Mesodermal cell (in vitro differentiated cells): ENCODE measurements around the gene POLR2H.

Source experiments
- H3K27ac ChIP-seq: 2 replicates; pipeline ENCODE4 v1.7.0; 2013; ENCODE audit warnings: mild to moderate bottlenecking, low read depth, low read length, moderate library complexity; ENCODE audit not compliant: severe bottlenecking
- H3K36me3 ChIP-seq: 2 replicates; pipeline ENCODE4 v1.7.1; 2013; ENCODE audit warnings: mild to moderate bottlenecking, low read length, moderate library complexity; ENCODE audit not compliant: control insufficient read depth, insufficient read depth
- H3K4me1 ChIP-seq: one replicate; pipeline ENCODE4 v1.7.1; 2013; ENCODE audit warnings: mild to moderate bottlenecking, low read length; ENCODE audit not compliant: insufficient read depth, control insufficient read depth, poor library complexity, severe bottlenecking
- H3K4me3 ChIP-seq: 2 replicates; pipeline ENCODE4 v1.7.0; 2013; ENCODE audit warnings: low read length, control low read depth, mild to moderate bottlenecking; ENCODE audit not compliant: insufficient read depth, poor library complexity, severe bottlenecking; ENCODE audit errors: extremely low read depth
- H3K9me3 ChIP-seq: 2 replicates; pipeline ENCODE4 v1.7.1; 2013; ENCODE audit warnings: mild to moderate bottlenecking, low read length, moderate library complexity; ENCODE audit not compliant: control insufficient read depth
- WGBS, 2 experiments: methylation state at CpG; one replicate each; pipeline ENCODE4 v1.1.5; 2013; ENCODE audit warnings: missing lambda C conversion rate in 2 of 2; ENCODE audit not compliant: insufficient coverage in 2 of 2; 5-methylcytosine and 5-hydroxymethylcytosine counted together

Gene POLR2H

DNA sequence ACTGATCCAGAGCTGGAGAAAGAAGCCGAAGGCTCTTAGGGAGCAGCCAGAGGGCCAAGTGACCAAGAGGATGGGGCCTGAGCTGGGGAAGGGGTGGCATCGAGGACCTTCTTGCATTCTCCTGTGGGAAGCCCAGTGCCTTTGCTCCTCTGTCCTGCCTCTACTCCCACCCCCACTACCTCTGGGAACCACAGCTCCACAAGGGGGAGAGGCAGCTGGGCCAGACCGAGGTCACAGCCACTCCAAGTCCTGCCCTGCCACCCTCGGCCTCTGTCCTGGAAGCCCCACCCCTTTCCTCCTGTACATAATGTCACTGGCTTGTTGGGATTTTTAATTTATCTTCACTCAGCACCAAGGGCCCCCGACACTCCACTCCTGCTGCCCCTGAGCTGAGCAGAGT is 27.9 kb downstream of the POLR2H start:
- WGBS, 2 experiments: 48% methylated on average over 2 of the region's 5 CpGs; no CpG with 5 or more reads in 1 of the 2 experiments
- no peaks in the 10 kb centered on the region for H3K36me3 ChIP-seq
- H3K9me3 ChIP-seq: no peaks in the 10 kb centered on the region
- H3K4me1 ChIP-seq: no peaks in the 10 kb centered on the region
- no peak overlapping the region for H3K4me3 ChIP-seq
- no peak overlapping the region for H3K27ac ChIP-seq

DNA sequence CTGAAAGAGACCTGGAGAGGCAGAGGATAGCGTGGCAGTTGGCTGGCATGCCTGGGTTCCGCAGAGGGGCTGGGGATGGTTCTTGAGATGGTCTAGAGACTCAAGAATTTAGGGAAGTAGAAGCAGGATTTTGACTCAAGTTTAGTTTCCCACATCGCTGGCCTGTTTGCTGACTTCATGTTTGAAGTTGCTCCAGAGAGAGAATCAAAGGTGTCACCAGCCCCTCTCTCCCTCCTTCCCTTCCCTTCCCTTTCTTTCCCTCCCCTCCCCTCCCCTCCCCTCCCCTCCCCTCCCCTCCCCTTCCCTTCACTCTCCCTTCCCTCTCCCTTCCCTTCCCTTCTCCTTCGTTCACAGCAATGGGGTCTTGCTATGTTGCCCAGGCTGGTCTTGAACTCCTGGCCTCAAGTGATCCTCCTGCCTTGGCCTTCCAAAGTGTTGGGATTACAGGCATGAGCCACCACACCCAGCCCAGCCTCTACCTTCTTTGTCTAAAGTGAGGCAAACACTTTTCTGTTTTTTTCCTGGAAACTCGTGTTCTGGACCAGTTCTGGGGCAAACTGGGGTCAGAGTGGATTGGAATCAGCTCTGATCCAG is 28.5 kb downstream of the POLR2H start:
- no peaks in the 10 kb centered on the region for H3K9me3 ChIP-seq
- 85 to 95% methylated on average over 4 of the region's 5 CpGs for WGBS, 2 experiments
- H3K4me3 ChIP-seq: no peak overlapping the region
- no peaks in the 10 kb centered on the region for H3K4me1 ChIP-seq
- H3K36me3 ChIP-seq: no peaks in the 10 kb centered on the region
- no peak overlapping the region for H3K27ac ChIP-seq

DNA sequence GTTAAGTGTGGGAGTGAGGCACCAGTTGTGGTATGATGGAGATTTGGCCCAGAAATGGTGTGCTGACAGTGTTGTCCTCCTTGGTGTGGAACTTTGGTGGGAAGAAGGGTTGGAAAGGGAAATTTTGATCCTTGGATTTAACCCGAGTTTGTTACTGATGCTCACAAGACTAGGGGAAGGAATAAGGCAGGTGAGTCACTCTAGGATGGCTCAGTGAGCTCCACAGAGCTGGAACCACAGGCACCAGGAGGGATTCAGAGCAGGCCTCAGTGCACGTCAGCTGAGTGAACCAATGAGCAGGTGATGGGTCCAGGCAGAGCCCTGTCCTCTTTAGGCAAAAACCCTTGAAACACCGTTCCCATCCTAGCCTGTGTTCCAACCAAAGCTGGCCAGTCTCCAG is 29.8 kb downstream of the POLR2H start:
- Histone ChIP-seq H3K27ac (no peak overlapping the region), H3K36me3 (no peaks in the 10 kb centered on the region), H3K9me3 (no peaks in the 10 kb centered on the region), H3K4me1 (no peaks in the 10 kb centered on the region), H3K4me3 (no peak overlapping the region)
- 89 to 97% methylated on average over 3 of the region's 3 CpGs for WGBS, 2 experiments

DNA sequence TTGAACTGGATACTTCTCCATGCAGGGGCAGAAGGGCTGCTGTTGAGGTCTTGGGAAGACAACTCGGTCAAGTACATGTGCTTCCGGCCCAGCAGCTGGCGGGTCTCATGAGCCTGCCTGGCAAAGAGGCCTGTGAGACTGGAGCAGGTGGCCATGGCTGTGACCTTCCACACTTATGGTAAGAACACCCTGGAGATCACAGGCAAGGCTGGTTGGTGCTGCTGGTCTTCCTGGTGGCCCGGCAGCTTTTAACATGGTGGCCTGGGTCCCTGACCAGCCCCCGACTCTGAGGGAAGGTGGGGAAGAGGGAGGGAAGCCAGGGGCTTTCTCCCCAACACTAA is 33.8 kb downstream of the POLR2H start:
- H3K4me1 ChIP-seq: no peaks in the 10 kb centered on the region
- no peaks in the 10 kb centered on the region for H3K9me3 ChIP-seq
- WGBS, 2 experiments: 100% methylated on average over 3 to 4 of the region's 5 CpGs
- no peak overlapping the region for H3K27ac ChIP-seq
- H3K4me3 ChIP-seq: no peak overlapping the region
- no peaks in the 10 kb centered on the region for H3K36me3 ChIP-seq

GRCh38 chr3:184399410-184399809 is 37.9 kb downstream of the POLR2H start:
- H3K4me1 ChIP-seq: no peaks in the 10 kb centered on the region
- H3K9me3 ChIP-seq: no peaks in the 10 kb centered on the region
- no peak overlapping the region for H3K27ac ChIP-seq
- H3K4me3 ChIP-seq: no peak overlapping the region
- no peaks in the 10 kb centered on the region for H3K36me3 ChIP-seq
- 6% methylated on average over 6 of the region's 9 CpGs; no CpG with 5 or more reads in 1 of the 2 experiments for WGBS, 2 experiments

DNA sequence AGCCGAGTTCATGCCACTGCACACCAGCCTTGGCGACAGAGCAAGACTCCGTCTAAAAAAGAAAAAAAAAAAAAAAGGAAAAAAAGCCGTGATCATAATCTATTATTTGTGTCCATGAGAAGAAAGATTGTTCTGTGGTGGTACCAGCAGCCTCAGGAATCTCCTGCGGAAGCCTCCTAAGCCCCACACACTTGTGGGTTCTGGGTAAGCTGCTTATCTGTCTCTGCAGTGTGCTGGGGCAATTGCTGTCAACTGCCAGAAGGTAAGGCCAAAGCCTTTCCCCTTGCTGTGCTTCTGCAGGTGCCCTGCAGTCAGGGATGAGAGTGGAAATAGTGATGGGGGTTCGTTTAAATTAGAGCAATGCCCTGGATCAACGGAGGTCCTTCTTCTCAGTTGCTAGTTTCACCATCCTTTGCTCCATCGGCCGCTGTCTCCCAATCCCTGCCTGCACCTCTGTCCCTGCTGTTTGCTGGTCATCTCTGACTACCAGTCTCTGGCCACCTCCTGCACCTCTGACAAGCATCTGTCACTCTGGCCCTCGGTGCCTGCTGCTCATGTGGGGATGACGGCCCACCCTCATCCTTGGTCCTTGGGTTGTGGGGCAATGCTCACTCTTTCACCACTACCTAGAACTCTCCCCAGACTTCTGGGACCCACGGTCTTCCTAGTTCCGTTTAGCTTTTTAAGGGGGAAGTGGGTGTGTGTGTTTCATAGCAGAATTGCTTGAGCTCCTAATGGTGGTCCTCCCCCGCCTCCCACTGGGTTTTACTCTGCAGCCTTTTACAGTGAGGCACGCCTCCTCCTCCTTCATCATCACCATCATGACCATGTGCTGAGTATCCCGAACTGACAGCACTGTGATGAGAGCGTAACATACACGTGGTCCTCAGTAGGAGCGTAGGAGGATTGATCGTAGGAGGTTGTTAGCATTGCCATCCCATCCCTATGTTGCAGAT is 43.8 kb downstream of the POLR2H start:
- Histone ChIP-seq H3K4me3 (no peak overlapping the region), H3K4me1 (no peaks in the 10 kb centered on the region), H3K36me3 (no peaks in the 10 kb centered on the region), H3K9me3 (no peaks in the 10 kb centered on the region), H3K27ac (no peak overlapping the region)
- 83 to 98% methylated on average over 8 to 14 of the region's 20 CpGs for WGBS, 2 experiments

DNA sequence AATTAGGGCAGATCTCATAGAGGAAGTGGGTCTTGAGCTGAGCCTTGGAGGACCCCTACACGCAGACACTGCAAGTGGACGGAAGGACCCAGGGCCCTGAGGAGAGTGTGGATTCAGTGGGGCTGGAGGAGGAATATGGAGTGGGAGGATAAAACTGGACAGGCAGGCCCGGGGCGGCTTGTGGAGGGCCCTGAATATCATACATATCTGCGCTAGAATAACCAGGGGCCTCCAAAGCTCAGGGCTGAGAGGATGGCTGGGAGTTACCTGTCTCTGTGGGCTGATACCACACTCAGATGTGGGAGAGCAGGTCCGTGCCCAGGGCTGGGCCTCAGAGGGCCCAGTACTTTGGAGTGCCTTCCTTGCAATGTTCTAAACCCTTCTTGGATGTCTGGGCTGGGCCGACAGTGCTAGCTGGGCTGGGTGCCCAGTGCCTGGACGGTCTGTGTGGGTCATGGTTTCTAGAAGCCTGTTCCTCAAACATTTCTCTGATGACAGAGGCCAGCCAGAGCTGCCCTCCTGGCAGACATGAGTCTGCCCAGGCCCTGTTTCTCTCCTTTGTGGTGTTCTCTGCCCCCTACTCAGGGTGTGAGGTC is 47.9 kb downstream of the POLR2H start:
- Histone ChIP-seq H3K36me3 (no peaks in the 10 kb centered on the region), H3K4me3 (no peak overlapping the region), H3K4me1 (no peaks in the 10 kb centered on the region), H3K9me3 (no peaks in the 10 kb centered on the region), H3K27ac (no peak overlapping the region)
- WGBS, 2 experiments: 93 to 95% methylated on average over 6 to 7 of the region's 8 CpGs

DNA sequence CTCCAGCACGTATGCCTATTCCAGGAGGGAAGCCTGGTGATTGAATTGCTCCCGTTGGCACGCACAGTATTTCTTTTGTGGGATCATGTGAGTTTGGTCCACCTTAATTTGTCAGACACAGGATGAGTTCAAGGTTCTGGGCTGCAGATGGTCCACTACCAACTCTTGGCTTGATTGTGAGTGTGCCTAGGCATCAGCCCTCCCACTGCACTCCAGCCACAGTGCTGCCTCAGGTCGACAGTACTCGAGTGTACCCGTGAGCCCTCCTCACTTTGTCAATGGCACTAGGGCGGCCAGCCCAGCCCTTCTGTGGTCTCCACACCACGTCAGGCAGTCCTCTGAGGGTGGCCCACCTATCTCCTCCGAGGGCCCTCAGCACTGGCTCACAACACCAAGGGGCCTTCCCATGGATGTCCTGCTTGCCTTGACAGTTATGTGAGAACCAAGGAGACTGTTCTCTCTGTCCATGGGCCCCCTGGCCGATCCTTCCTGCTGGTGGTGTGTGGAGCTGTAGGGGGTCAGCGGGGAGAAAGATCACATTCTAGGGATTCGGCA is 48.5 kb downstream of the POLR2H start:
- Histone ChIP-seq H3K4me1 (no peaks in the 10 kb centered on the region), H3K4me3 (no peak overlapping the region), H3K27ac (no peak overlapping the region), H3K9me3 (no peaks in the 10 kb centered on the region), H3K36me3 (no peaks in the 10 kb centered on the region)
- 89 to 96% methylated on average over 8 to 11 of the region's 12 CpGs for WGBS, 2 experiments

- Histone ChIP-seq H3K4me1 (no peaks in the 10 kb centered on the region), H3K36me3 (no peaks in the 10 kb centered on the region), H3K4me3 (no peak overlapping the region), H3K27ac (no peak overlapping the region), H3K9me3 (no peaks in the 10 kb centered on the region)
- 81 to 87% methylated on average over 12 to 14 of the region's 16 CpGs for WGBS, 2 experiments
Observed at GRCh38 chr3:184414418-184415202, 53.1 kb downstream of the POLR2H start.

- no peak overlapping the region for H3K27ac ChIP-seq
- no peaks in the 10 kb centered on the region for H3K36me3 ChIP-seq
- H3K4me1 ChIP-seq: no peaks in the 10 kb centered on the region
- no peaks in the 10 kb centered on the region for H3K9me3 ChIP-seq
- H3K4me3 ChIP-seq: no peak overlapping the region
- WGBS, 2 experiments: 60% methylated on average over 1 of the region's 4 CpGs; no CpG with 5 or more reads in 1 of the 2 experiments
Observed at GRCh38 chr3:184415203-184415490, 53.6 kb downstream of the POLR2H start.
